ENCODE results near the gene ARPC5. TPM values are rescaled to one million over a fixed set of nuclear protein-coding genes. Genes with fewer than 3 reads are reported as not detected.

The ARPC5 gene
- total and polyA plus RNA-seq, 2 of the 8 experiments (the other 6 are each of a cell fraction or from before 2014, with no cell fraction given), result 24.0 to 60.8 TPM

DNA sequence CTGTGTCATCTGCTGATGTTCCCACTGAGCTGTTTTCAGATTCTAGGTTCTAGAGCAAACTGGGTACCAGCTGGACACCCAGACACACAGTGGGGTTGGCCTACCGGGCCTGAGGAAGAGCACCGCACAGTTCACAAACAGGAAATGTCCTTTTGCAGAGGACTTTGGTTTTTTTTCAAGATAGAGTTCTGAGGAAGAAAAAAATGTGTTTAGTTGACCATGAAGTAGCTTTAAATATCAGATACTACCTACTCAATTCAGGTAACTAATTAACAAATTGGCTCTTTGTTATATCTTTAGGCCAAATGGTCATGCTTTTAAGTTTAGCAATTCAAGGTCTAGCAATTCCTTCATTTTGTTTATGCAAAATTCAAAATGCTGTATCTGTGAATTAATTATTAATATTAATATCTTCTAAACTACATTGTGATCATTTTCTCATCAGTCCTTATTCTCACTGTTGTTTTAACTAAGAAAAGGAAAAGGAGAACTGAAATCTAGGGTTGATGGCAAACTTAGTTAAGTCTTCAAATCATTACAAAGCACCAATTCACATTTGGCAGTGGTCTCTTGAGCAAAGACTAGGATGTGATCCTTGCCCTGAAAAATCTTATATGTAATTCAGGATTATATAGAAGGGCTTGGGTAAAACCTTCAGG lies 28.1 kb downstream of the ARPC5 start:
- H3K9me3 ChIP-seq (ENCODE audit: insufficient read depth in 2 of 2, low read depth in 1 of 2, low read length in 1 of 2), result no peaks in the 10 kb centered on the region
- H3K79me2 ChIP-seq (ENCODE audit: control insufficient read depth in 1 of 2, insufficient read depth in 2 of 2, low read length in 2 of 2), result no peaks in the 10 kb centered on the region
- H2BK20ac ChIP-seq (ENCODE audit: low read length), result no peak overlapping the region
- no peak overlapping the region for H3K4ac ChIP-seq (replicated peaks; ENCODE audit: insufficient read length, low read depth, low read length)
- H3K14ac ChIP-seq (ENCODE audit: insufficient read length), result no peak overlapping the region
- WGBS, 2 experiments (ENCODE audit: extremely low coverage in 1 of 2, insufficient coverage in 1 of 2, insufficient read length in 1 of 2, insufficient replicate concordance in 2 of 2, low coverage in 1 of 2, low lambda C conversion rate in 2 of 2, missing lambda C conversion rate in 1 of 2), result 85% methylated on average over 2 of the region's 2 CpGs; no CpG with 5 or more reads in 1 of the 2 experiments
- no peak overlapping the region for H2AFZ ChIP-seq (ENCODE audit: low read length)
- H4K20me1 ChIP-seq (replicated peaks in 1 of 2; ENCODE audit: control insufficient read depth in 1 of 2, insufficient read depth in 2 of 2, low read length in 2 of 2), result no peaks in the 10 kb centered on the region
- H4K91ac ChIP-seq (replicated peaks; ENCODE audit: insufficient read length, low read length), result no peak overlapping the region
- FAIRE-seq (no peak), DNase-seq (ENCODE audit: low read depth in 1 of 2, low spot score in 2 of 2) (no peak)
- no peak overlapping the region for H3K23ac ChIP-seq (ENCODE audit: insufficient read length)
- no peak overlapping the region for H2BK5ac ChIP-seq (ENCODE audit: low read depth, low read length)
- H2BK12ac ChIP-seq (ENCODE audit: low read depth, low read length), result no peak overlapping the region
- H3K4me3 ChIP-seq (ENCODE audit: extremely low read depth in 1 of 4, insufficient read depth in 2 of 4, low read depth in 3 of 4, low read length in 4 of 4), result no peak overlapping the region
- H3K27me3 ChIP-seq (replicated peaks in 1 of 4; ENCODE audit: control insufficient read depth in 3 of 4, extremely low read depth in 1 of 4, insufficient read depth in 3 of 4, low read length in 3 of 4), result no peaks in the 10 kb centered on the region
- no peak overlapping the region for H2AK5ac ChIP-seq (ENCODE audit: low read depth, low read length)
- no peaks in the 10 kb centered on the region for H3K4me1 ChIP-seq (replicated peaks in 1 of 4; ENCODE audit: control insufficient read depth in 3 of 4, insufficient read depth in 4 of 4, low read length in 3 of 4)
- H3K56ac ChIP-seq (replicated peaks; ENCODE audit: insufficient read length, low read depth, low read length), result no peak overlapping the region
- no peak overlapping the region for H3K9ac ChIP-seq (replicated peaks in 1 of 4; ENCODE audit: extremely low read depth in 1 of 4, low read depth in 3 of 4, low read length in 3 of 4)
- POLR2A ChIA-PET (ENCODE audit: partially characterized antibody), result no interaction called here
- no peaks in the 10 kb centered on the region for H3K36me3 ChIP-seq (ENCODE audit: control insufficient read depth in 2 of 4, insufficient read depth in 4 of 4, low read length in 3 of 4)
- no peak overlapping the region for H4K8ac ChIP-seq (ENCODE audit: extremely low read depth, insufficient read depth, low read length)
- H3K18ac ChIP-seq (ENCODE audit: extremely low read depth, low read length), result no peak overlapping the region
- no peak overlapping the region for H3K4me2 ChIP-seq (ENCODE audit: insufficient read depth in 1 of 2, low read depth in 2 of 2, low read length in 2 of 2)
- no peaks in the 10 kb centered on the region for H3K23me2 ChIP-seq (ENCODE audit: low read depth, low read length)
- no peak overlapping the region for H3K27ac ChIP-seq (ENCODE audit: low read depth, low read length)
- H3K79me1 ChIP-seq (ENCODE audit: low read depth, low read length), result no peaks in the 10 kb centered on the region
- H2BK15ac ChIP-seq (ENCODE audit: low read length), result no peak overlapping the region
- CTCF ChIA-PET (ENCODE audit: partially characterized antibody), result interaction anchor here (0.8 to 1.4 kb wide), 2 partner anchors 10 to 309 kb away, joined by 3 read pairs; no protein-coding TSS in a partner anchor
- H2BK120ac ChIP-seq (replicated peaks; ENCODE audit: low read depth, low read length), result no peak overlapping the region
- no peak overlapping the region for H4K5ac ChIP-seq (ENCODE audit: insufficient read length, low read depth, low read length)
- no peak for TF ChIP-seq KDM4A (IDR thresholded peaks at IDR 0.05; ENCODE audit: low read depth, low read length, severe bottlenecking)
- no peak for TF ChIP-seq RXRA (IDR thresholded peaks at IDR 0.05; ENCODE audit: insufficient read depth, low read depth, low read length)
- no peak for TF ChIP-seq RBBP5 (IDR thresholded peaks at IDR 0.05; ENCODE audit: borderline replicate concordance, low read depth, low read length)
- no peak for TF ChIP-seq JUND (IDR thresholded peaks at IDR 0.05; ENCODE audit: low read length)
- no peak for TF ChIP-seq TBP (IDR thresholded peaks at IDR 0.05; ENCODE audit: low read depth, low read length)
- TF ChIP-seq HDAC2 (IDR thresholded peaks at IDR 0.05; ENCODE audit: borderline replicate concordance in 1 of 2, low read depth in 2 of 2, low read length in 2 of 2), result no peak
- no peak for TF ChIP-seq KDM5A (IDR thresholded peaks at IDR 0.05; ENCODE audit: low read length)
- no peak for TF ChIP-seq NANOG (IDR thresholded peaks at IDR 0.05; ENCODE audit: insufficient read depth, low read depth, low read length, poor library complexity, severe bottlenecking)
- TF ChIP-seq ASH2L (IDR thresholded peaks at IDR 0.05; ENCODE audit: low read length), result no peak
- no peak for TF ChIP-seq CBX8 (IDR thresholded peaks at IDR 0.05; ENCODE audit: borderline replicate concordance, low read depth, low read length)
- TF ChIP-seq GABPA (IDR thresholded peaks at IDR 0.05; ENCODE audit: borderline replicate concordance, insufficient read depth, low read length), result no peak
- no peak for TF ChIP-seq SRF (IDR thresholded peaks at IDR 0.05; ENCODE audit: low read depth, low read length)
- no peak for TF ChIP-seq CBX5 (IDR thresholded peaks at IDR 0.05; ENCODE audit: low read depth, low read length)
